ENCODE data around the gene TNIP1.

Gene TNIP1

GRCh38 chr5:151020304-151021110, 60.3 kb downstream of the TNIP1 start, which contains the start of gene GPX3:
Gene GPX3 (plus strand): TSS chr5:151020591. CDS start chr5:151020655, 64 bp downstream.
- peak; percentile 42 to 46 for ATAC-seq

GRCh38 chr5:151019331-151019730, 61.5 kb downstream of the TNIP1 start:
- ATAC-seq, result no peak

- ATAC-seq, result no peak
These were observed 62.0 kb downstream of the TNIP1 start for GRCh38 chr5:151018846-151019245.

GRCh38 chr5:151017897-151018296, 62.9 kb downstream of the TNIP1 start:
- no peak for ATAC-seq

GRCh38 chr5:151016700-151017099, 64.1 kb downstream of the TNIP1 start:
- ATAC-seq, result no peak

- ATAC-seq, result no peak
These were observed 64.8 kb downstream of the TNIP1 start for GRCh38 chr5:151015974-151016587.

GRCh38 chr5:151014680-151015343, 66.0 kb downstream of the TNIP1 start:
- no peak for ATAC-seq

GRCh38 chr5:151012862-151013261, 68.0 kb downstream of the TNIP1 start:
- no peak for ATAC-seq

- ATAC-seq, result no peak
These were observed 71.9 kb downstream of the TNIP1 start for GRCh38 chr5:151008906-151009305.

- ATAC-seq, result no peak
These were observed 72.7 kb downstream of the TNIP1 start for GRCh38 chr5:151008210-151008491.

GRCh38 chr5:151007430-151008209, 73.2 kb downstream of the TNIP1 start:
- no peak for ATAC-seq

GRCh38 chr5:151006704-151007334, 74.0 kb downstream of the TNIP1 start:
- no peak for ATAC-seq

GRCh38 chr5:151005950-151006576, 74.8 kb downstream of the TNIP1 start:
- no peak for ATAC-seq

- ATAC-seq, result no peak
These were observed 75.5 kb downstream of the TNIP1 start for GRCh38 chr5:151005187-151005949.

- no peak for ATAC-seq
These were observed 76.3 kb downstream of the TNIP1 start for GRCh38 chr5:151004499-151004898.

- ATAC-seq, result no peak
These were observed 77.4 kb downstream of the TNIP1 start for GRCh38 chr5:151003503-151003860.

- no peak for ATAC-seq
These were observed 77.9 kb downstream of the TNIP1 start for GRCh38 chr5:151002681-151003502.

- no peak for ATAC-seq
These were observed 78.6 kb downstream of the TNIP1 start for GRCh38 chr5:151002250-151002649.

- ATAC-seq, result no peak
These were observed 79.4 kb downstream of the TNIP1 start for GRCh38 chr5:151001436-151001835.

GRCh38 chr5:150999704-151000442, 81.0 kb downstream of the TNIP1 start:
- ATAC-seq, result no peak
